GM23338 (cell line): ENCODE measurements around the gene DPF1. TPM values are rescaled to one million over a fixed set of nuclear protein-coding genes. Genes with fewer than 3 reads are reported as not detected.

ENCODE experiments used
- ATAC-seq: fragments of 200-7000 bp; cut with Tn5 transposase; 3 replicates; pipeline ENCODE4 v1.9.1; 2020
- DNase-seq: peaks from one replicate; pipeline ENCODE4 v3.0.0-alpha.2; 2015; ENCODE audit warnings: low spot score
- H2AFZ ChIP-seq: fragments of 200-600 bp; sonication (generic); 2 replicates; pipeline ENCODE4 v1.8.0; 2016; ENCODE audit warnings: antibody characterized with exemption, mild to moderate bottlenecking, moderate library complexity
- H3F3A ChIP-seq: fragments of 200-600 bp; sonication (generic); replicated peaks from 2 replicates; pipeline ENCODE4 v1.8.0; 2017; ENCODE audit warnings: antibody characterized with exemption, mixed run types, low read depth
- H3K27ac ChIP-seq: fragments of 200-600 bp; sonication (generic); 2 replicates; pipeline ENCODE4 v1.6.1; 2016; ENCODE audit warnings: low read depth
- H3K27me3 ChIP-seq: fragments of 200-600 bp; sonication (generic); 2 replicates; pipeline ENCODE4 v1.8.0; 2016; ENCODE audit warnings: mild to moderate bottlenecking, mixed run types, moderate library complexity; ENCODE audit not compliant: insufficient read depth
- H3K36me3 ChIP-seq: fragments of 200-600 bp; sonication (generic); 2 replicates; pipeline ENCODE4 v1.8.0; 2016; ENCODE audit warnings: mild to moderate bottlenecking; ENCODE audit not compliant: insufficient read depth
- H3K4me1 ChIP-seq: fragments of 200-600 bp; sonication (generic); 2 replicates; pipeline ENCODE4 v1.8.0; 2016; ENCODE audit warnings: mild to moderate bottlenecking, moderate library complexity; ENCODE audit not compliant: insufficient read depth
- H3K4me2 ChIP-seq: fragments of 200-600 bp; sonication (generic); 2 replicates; pipeline ENCODE4 v1.7.1; 2017; ENCODE audit warnings: mixed run types
- H3K4me3 ChIP-seq: fragments of 200-600 bp; sonication (generic); 2 replicates; pipeline ENCODE4 v1.6.1; 2016; ENCODE audit warnings: mixed run types
- H3K79me2 ChIP-seq: fragments of 200-600 bp; sonication (generic); replicated peaks from 2 replicates; pipeline ENCODE4 v1.8.0; 2017; ENCODE audit warnings: mild to moderate bottlenecking; ENCODE audit not compliant: insufficient read depth
- H3K9me2 ChIP-seq: fragments of 200-600 bp; sonication (generic); 2 replicates; pipeline ENCODE4 v1.8.0; 2017; ENCODE audit not compliant: insufficient read depth
- H4K20me1 ChIP-seq: fragments of 200-600 bp; sonication (generic); replicated peaks from 2 replicates; pipeline ENCODE4 v1.8.0; 2017; ENCODE audit warnings: mild to moderate bottlenecking; ENCODE audit not compliant: insufficient read depth
- H3K27ac Mint-ChIP-seq: 2 replicates; pipeline ENCODE4 v1.8.0; 2020; ENCODE audit warnings: inconsistent platforms, mild to moderate bottlenecking, moderate library complexity, mixed read lengths
- H3K27me3 Mint-ChIP-seq: 3 replicates; pipeline ENCODE4 v1.8.0; 2022; ENCODE audit warnings: low read depth, mild to moderate bottlenecking, moderate library complexity, mixed read lengths, inconsistent platforms; ENCODE audit not compliant: insufficient read depth, poor library complexity
- H3K36me3 Mint-ChIP-seq: 3 replicates; pipeline ENCODE4 v1.8.0; 2021; ENCODE audit warnings: low read depth, mild to moderate bottlenecking, inconsistent platforms, moderate library complexity, mixed read lengths
- H3K4me1 Mint-ChIP-seq: 3 replicates; pipeline ENCODE4 v1.8.0; 2020; ENCODE audit warnings: mild to moderate bottlenecking, inconsistent platforms, mixed read lengths
- H3K4me3 Mint-ChIP-seq: 3 replicates; pipeline ENCODE4 v1.8.0; 2021; ENCODE audit warnings: moderate library complexity, mild to moderate bottlenecking, inconsistent platforms, mixed read lengths
- H3K9me3 Mint-ChIP-seq: 3 replicates; pipeline ENCODE4 v1.8.0; 2020; ENCODE audit warnings: moderate library complexity, mild to moderate bottlenecking, inconsistent platforms, mixed read lengths
- CREB1 ChIP-seq: fragments of 250-450 bp; sonication (Bioruptor Pico); IDR thresholded peaks from 2 replicates; pipeline ENCODE4 v1.5.0; 2020; ENCODE audit warnings: low read depth, mild to moderate bottlenecking, moderate library complexity
- EZH2phosphoT487 ChIP-seq: fragments of 200-600 bp; sonication (generic); IDR thresholded peaks from one replicate; pipeline ENCODE4 v1.8.1; 2018; ENCODE audit warnings: antibody characterized with exemption; ENCODE audit not compliant: unreplicated experiment
- NANOG ChIP-seq: IDR thresholded peaks from 2 replicates; pipeline ENCODE4 v1.6.1; 2016; ENCODE audit warnings: antibody characterized with exemption, borderline replicate concordance
- POLR2AphosphoS5 ChIP-seq: IDR thresholded peaks from 2 replicates; pipeline ENCODE4 v1.6.1; 2016; ENCODE audit warnings: antibody characterized with exemption, low read depth
- STAT1 ChIP-seq: IDR thresholded peaks from one replicate; pipeline ENCODE4 v1.6.1; 2016; ENCODE audit warnings: antibody characterized with exemption; ENCODE audit not compliant: unreplicated experiment
- ZNF114 ChIP-seq: fragments of 250-450 bp; sonication (Bioruptor Pico); IDR thresholded peaks from 2 replicates; pipeline ENCODE4 v1.5.0; 2020; ENCODE audit warnings: mild to moderate bottlenecking, moderate library complexity
- ZNF331 ChIP-seq: fragments of 250-450 bp; sonication (Bioruptor Pico); IDR thresholded peaks from 2 replicates; pipeline ENCODE4 v1.5.0; 2020; ENCODE audit warnings: low read depth, mild to moderate bottlenecking, moderate library complexity
- polyA plus RNA-seq: library from polyadenylated mRNA; unstranded; fragments of >200 nt; fragmentation: Nextera tagmentation; extraction: Ambion mirVana; gene quantifications from 2 replicates; pipeline ENCODE4 v1.2.1, GENCODE V29; 2016
- total RNA-seq: library from RNA; depleted of rRNA; stranded (reverse); fragments of >200 nt; shearing (Covaris generic); gene quantifications from 2 replicates; pipeline ENCODE4 v1.2.3, GENCODE V29; 2014
- TF ChIP-seq, protein P1 (sequence below): IDR thresholded peaks from one replicate; pipeline ENCODE4 v1.6.1; 2018; ENCODE audit warnings: antibody characterized with exemption; ENCODE audit not compliant: unreplicated experiment

DPF1 gene
- total and polyA plus RNA-seq, 2 experiments from 2014 or later, result 8.3 to 11.7 TPM

GRCh38 chr19:38247734-38248268 is 23.8 kb upstream of the DPF1 start:
- no peak overlapping the region for H3K27ac Mint-ChIP-seq

DNA sequence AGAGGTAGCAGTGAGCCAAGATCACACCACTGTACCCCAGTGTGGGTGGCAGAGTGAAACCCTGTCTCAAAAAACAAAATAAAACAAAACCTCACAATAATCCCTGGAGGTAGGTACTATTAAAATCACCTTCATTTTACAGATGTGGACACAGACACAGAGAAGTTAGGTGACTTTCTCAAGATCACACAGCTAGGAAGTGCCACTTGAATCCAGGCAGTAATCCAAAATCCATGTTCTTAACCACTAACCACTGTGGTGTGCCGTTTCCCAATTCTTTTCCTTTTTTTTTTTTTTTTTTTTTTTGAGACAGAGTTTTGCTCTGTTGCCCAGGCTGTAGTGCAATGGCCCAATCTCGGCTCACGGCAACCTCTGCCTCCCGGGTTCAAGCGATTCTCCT is 23.1 kb upstream of the DPF1 start:
- no peaks in the 10 kb centered on the region; the same call in 2 of the 3 replicates for H3K9me3 Mint-ChIP-seq
- no peak overlapping the region for H3K4me2 ChIP-seq
- peaks cover 24% of the 10 kb centered on the region for H3K4me1 ChIP-seq
- TF ChIP-seq CREB1 (CRISPR knock-in tag) (no peak), POLR2AphosphoS5 (no peak), STAT1 (no peak), ZNF114 (CRISPR knock-in tag) (no peak)
- no peaks in the 10 kb centered on the region for H3K36me3 ChIP-seq
- ATAC-seq, result no peak
- peaks cover 21% of the 10 kb centered on the region; the same call in 1 of the 2 replicates for H3F3A ChIP-seq
- no peak overlapping the region for H3K27ac ChIP-seq
- H3K4me3 Mint-ChIP-seq, result no peak overlapping the region
- H3K9me2 ChIP-seq, result no peaks in the 10 kb centered on the region
- H3K4me1 Mint-ChIP-seq, result peaks cover 26% of the 10 kb centered on the region
- H3K27ac Mint-ChIP-seq, result no peak overlapping the region
- DNase-seq, result no peak
- no peaks in the 10 kb centered on the region for H3K79me2 ChIP-seq
- H3K36me3 Mint-ChIP-seq, result no peaks in the 10 kb centered on the region
- peaks cover 8% of the 10 kb centered on the region; the same call in 1 of the 2 replicates for H3K27me3 ChIP-seq
- H4K20me1 ChIP-seq, result no peaks in the 10 kb centered on the region
- H3K4me3 ChIP-seq, result no peak overlapping the region
- H3K27me3 Mint-ChIP-seq, result peaks cover 20% of the 10 kb centered on the region
- H2AFZ ChIP-seq, result no peak overlapping the region

More at GRCh38 chr19:38247734-38248268, 23.8 kb upstream of the DPF1 start:
- DNase-seq (no peak), ATAC-seq (no peak)
- Histone ChIP-seq H3K4me1 (peaks cover 31% of the 10 kb centered on the region), H2AFZ (no peak overlapping the region), H3K9me2 (no peaks in the 10 kb centered on the region), H3F3A (peaks cover 17% of the 10 kb centered on the region; the same call in 1 of the 2 replicates), H3K4me2 (no peak overlapping the region), H3K36me3 (no peaks in the 10 kb centered on the region), H3K79me2 (0 out of 2 replicates have a peak, but pooled peaks cover 3% of the 10 kb centered on the region), H4K20me1 (no peaks in the 10 kb centered on the region), H3K4me3 (no peak overlapping the region), H3K27me3 (peaks cover 8% of the 10 kb centered on the region; the same call in 1 of the 2 replicates), H3K27ac (no peak overlapping the region)
- TF ChIP-seq CREB1 (CRISPR knock-in tag) (no peak), ZNF331 (no peak), ZNF114 (CRISPR knock-in tag) (no peak), NANOG (no peak), STAT1 (no peak), EZH2phosphoT487 (no peak), POLR2AphosphoS5 (no peak)
- TF ChIP-seq, protein P1, sequence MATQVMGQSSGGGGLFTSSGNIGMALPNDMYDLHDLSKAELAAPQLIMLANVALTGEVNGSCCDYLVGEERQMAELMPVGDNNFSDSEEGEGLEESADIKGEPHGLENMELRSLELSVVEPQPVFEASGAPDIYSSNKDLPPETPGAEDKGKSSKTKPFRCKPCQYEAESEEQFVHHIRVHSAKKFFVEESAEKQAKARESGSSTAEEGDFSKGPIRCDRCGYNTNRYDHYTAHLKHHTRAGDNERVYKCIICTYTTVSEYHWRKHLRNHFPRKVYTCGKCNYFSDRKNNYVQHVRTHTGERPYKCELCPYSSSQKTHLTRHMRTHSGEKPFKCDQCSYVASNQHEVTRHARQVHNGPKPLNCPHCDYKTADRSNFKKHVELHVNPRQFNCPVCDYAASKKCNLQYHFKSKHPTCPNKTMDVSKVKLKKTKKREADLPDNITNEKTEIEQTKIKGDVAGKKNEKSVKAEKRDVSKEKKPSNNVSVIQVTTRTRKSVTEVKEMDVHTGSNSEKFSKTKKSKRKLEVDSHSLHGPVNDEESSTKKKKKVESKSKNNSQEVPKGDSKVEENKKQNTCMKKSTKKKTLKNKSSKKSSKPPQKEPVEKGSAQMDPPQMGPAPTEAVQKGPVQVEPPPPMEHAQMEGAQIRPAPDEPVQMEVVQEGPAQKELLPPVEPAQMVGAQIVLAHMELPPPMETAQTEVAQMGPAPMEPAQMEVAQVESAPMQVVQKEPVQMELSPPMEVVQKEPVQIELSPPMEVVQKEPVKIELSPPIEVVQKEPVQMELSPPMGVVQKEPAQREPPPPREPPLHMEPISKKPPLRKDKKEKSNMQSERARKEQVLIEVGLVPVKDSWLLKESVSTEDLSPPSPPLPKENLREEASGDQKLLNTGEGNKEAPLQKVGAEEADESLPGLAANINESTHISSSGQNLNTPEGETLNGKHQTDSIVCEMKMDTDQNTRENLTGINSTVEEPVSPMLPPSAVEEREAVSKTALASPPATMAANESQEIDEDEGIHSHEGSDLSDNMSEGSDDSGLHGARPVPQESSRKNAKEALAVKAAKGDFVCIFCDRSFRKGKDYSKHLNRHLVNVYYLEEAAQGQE, result no peak
- no peaks in the 10 kb centered on the region; the same call in 2 of the 3 replicates for H3K9me3 Mint-ChIP-seq
- H3K36me3 Mint-ChIP-seq, result no peaks in the 10 kb centered on the region
- H3K4me3 Mint-ChIP-seq, result no peak overlapping the region
- H3K27me3 Mint-ChIP-seq, result peaks cover 23% of the 10 kb centered on the region
- H3K4me1 Mint-ChIP-seq, result peaks cover 33% of the 10 kb centered on the region
